ENCODE measurements around the gene GNAZ. TPM values are rescaled to one million over a fixed set of nuclear protein-coding genes. Genes with fewer than 3 reads are reported as not detected.

The GNAZ gene
- total RNA-seq, 1 donor from 2014 or later: 3.9 TPM

- no peaks in the 10 kb centered on the region for H3K27me3 Mint-ChIP-seq (ENCODE audit: low read depth)
- H3K4me3 Mint-ChIP-seq (ENCODE audit: unreplicated experiment): no peak overlapping the region
- no peak for TF ChIP-seq CTCF (IDR thresholded peaks at IDR 0.05)
- no peak overlapping the region for H3K27ac Mint-ChIP-seq (ENCODE audit: unreplicated experiment)
- H3K36me3 Mint-ChIP-seq (ENCODE audit: low read depth): no peaks in the 10 kb centered on the region
- peaks cover 2% of the 10 kb centered on the region for H3K4me1 Mint-ChIP-seq (ENCODE audit: low read depth)
- no peak for DNase-seq (ENCODE audit: low spot score)
- no peaks in the 10 kb centered on the region for H3K9me3 Mint-ChIP-seq (ENCODE audit: low read depth)
Observed at GRCh38 chr22:23077627-23078461, 7.5 kb downstream of the GNAZ start.

DNA sequence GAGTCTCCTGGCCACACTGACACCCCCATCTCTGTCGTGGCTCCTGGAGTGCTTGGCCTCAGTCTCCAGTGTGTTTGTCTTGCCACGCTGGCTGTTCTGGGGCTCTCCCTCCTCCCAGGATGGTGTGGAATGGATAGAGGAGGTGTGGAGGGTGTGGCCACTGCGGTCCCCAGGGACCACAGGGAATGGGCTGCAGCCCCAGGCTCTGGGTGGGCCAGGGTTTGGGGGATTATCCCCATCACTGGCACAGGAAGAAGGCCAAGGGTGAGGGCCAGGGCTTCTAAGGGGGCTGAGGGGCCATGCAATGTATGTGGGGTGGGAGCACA lies 8.1 kb downstream of the GNAZ start:
- Mint-ChIP-seq H3K4me3 (ENCODE audit: unreplicated experiment) (no peak overlapping the region), H3K36me3 (ENCODE audit: low read depth) (no peaks in the 10 kb centered on the region), H3K9me3 (ENCODE audit: low read depth) (no peaks in the 10 kb centered on the region), H3K27ac (ENCODE audit: unreplicated experiment) (no peak overlapping the region), H3K27me3 (ENCODE audit: low read depth) (no peaks in the 10 kb centered on the region), H3K4me1 (ENCODE audit: low read depth) (no peaks in the 10 kb centered on the region)
- no peak for DNase-seq (ENCODE audit: low spot score)
- no peak for TF ChIP-seq CTCF (IDR thresholded peaks at IDR 0.05)

DNA sequence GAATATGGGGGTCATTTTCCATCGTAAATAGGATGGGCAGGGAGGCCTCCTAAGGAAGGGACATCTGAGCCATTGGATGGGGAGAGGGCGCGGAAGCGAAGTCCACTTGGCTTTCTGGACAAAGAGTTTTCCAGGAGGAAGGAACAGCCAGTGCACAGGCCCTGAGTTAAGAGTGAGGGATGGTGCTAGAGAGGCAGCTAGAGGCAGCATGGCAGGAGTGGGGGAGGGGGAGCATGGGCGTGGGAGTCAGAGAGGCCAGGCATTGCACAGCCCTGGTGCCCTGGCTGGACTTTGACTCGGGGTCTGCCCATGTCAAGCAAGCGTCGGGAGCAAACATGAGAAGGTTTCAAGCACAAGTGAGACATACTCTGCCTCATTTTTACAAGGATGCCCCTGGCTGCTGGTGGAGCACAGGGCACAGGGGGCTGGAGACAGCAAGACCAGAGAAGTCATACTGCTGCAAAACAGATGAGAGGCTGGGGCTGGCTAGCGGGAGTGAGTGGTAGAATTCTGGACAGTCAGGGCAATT lies 9.0 kb downstream of the GNAZ start:
- Mint-ChIP-seq H3K36me3 (ENCODE audit: low read depth) (no peaks in the 10 kb centered on the region), H3K4me3 (ENCODE audit: unreplicated experiment) (no peak overlapping the region), H3K9me3 (ENCODE audit: low read depth) (no peaks in the 10 kb centered on the region), H3K4me1 (ENCODE audit: low read depth) (no peaks in the 10 kb centered on the region), H3K27me3 (ENCODE audit: low read depth) (no peaks in the 10 kb centered on the region), H3K27ac (ENCODE audit: unreplicated experiment) (no peak overlapping the region)
- DNase-seq (ENCODE audit: low spot score): no peak
- no peak for TF ChIP-seq CTCF (IDR thresholded peaks at IDR 0.05)

DNA sequence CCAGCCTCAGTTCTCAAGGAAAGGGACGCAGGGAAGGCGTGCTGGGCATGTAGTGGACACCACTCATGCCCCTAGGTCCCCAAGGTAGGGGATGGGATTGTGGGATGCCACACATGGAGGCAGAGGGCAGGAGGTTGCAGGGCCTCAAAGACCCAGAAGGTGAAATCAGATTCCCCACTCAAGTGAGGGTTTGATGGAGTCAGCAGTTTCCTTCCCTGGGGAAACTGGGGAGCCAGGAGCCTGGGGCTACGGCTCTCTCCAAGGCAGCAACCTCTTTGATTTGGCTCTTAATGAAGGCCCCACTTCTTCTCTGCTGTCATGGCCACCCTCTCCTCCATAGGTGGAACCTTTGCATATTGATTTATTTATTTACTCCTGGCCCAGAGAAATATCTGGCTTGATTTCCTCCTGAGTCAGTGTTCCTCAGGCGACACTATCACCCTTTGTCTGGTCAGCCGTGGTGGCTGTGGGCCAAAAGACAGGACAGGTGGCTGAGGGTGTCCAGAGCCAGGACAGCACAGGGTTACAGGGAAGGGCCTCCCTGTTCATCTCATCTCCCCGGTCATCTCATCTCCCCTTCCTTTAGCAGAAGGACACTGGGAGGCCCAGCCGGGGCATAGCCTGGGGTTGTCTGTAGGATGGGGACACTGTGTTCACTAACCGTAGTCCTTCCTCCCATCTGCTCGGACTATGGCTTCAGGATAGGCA lies 9.6 kb downstream of the GNAZ start:
- no peaks in the 10 kb centered on the region for H3K4me1 Mint-ChIP-seq (ENCODE audit: low read depth)
- no peak for DNase-seq (ENCODE audit: low spot score)
- H3K36me3 Mint-ChIP-seq (ENCODE audit: low read depth): no peaks in the 10 kb centered on the region
- no peak overlapping the region for H3K27ac Mint-ChIP-seq (ENCODE audit: unreplicated experiment)
- no peaks in the 10 kb centered on the region for H3K9me3 Mint-ChIP-seq (ENCODE audit: low read depth)
- TF ChIP-seq CTCF (IDR thresholded peaks at IDR 0.05): no peak
- no peaks in the 10 kb centered on the region for H3K27me3 Mint-ChIP-seq (ENCODE audit: low read depth)
- no peak overlapping the region for H3K4me3 Mint-ChIP-seq (ENCODE audit: unreplicated experiment)

- Mint-ChIP-seq H3K36me3 (ENCODE audit: low read depth) (no peaks in the 10 kb centered on the region), H3K27me3 (ENCODE audit: low read depth) (no peaks in the 10 kb centered on the region), H3K4me3 (ENCODE audit: unreplicated experiment) (no peak overlapping the region), H3K4me1 (ENCODE audit: low read depth) (no peaks in the 10 kb centered on the region), H3K27ac (ENCODE audit: unreplicated experiment) (no peak overlapping the region), H3K9me3 (ENCODE audit: low read depth) (no peaks in the 10 kb centered on the region)
- DNase-seq (ENCODE audit: low spot score): no peak
- no peak for TF ChIP-seq CTCF (IDR thresholded peaks at IDR 0.05)
Observed at GRCh38 chr22:23080613-23081290, 10.4 kb downstream of the GNAZ start.
